GM12864 (cell line): Measurements from ENCODE around the gene TNRC6B.

Experiments used
- DNase-seq: peaks from one replicate; pipeline ENCODE4 v3.0.0-alpha.2; 2011; ENCODE audit warnings: low read depth
- H3K4me3 ChIP-seq: 2 replicates; pipeline ENCODE4 v1.5.1; 2011; ENCODE audit warnings: mild to moderate bottlenecking, low read depth, low read length, control low read depth
- CTCF ChIP-seq: IDR thresholded peaks from 2 replicates; pipeline ENCODE4 v1.5.1; 2011; ENCODE audit warnings: low read depth, mild to moderate bottlenecking, moderate library complexity, low read length, control low read depth, inconsistent platforms; ENCODE audit errors: missing control alignments

The TNRC6B gene

DNA sequence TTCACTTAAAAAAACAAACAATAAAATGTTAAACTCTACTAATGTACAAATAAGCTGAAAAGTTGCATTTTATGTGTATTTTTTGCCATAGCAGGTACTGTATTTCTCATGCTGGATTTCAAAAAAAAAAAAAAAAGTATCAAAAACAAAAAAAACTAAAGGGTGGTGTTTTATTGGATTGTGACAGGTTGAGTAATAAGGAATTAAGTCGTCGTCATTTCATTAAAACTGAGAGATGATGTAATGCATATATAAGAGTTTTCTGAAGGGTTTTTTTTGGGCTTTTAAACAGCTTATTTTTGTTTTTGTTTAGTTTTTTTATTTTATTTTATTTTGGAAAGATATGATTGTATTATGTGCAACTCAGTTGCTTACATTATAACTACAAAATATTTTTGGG lies 157.6 kb downstream of the TNRC6B start:
- H3K4me3 ChIP-seq: no peak overlapping the region
- no peak for TF ChIP-seq CTCF
- no peak for DNase-seq

GRCh38 chr22:40340044-40340443 lies 162.3 kb downstream of the TNRC6B start:
- no peak overlapping the region for H3K4me3 ChIP-seq
- no peak for TF ChIP-seq CTCF
- no peak for DNase-seq

GRCh38 chr22:40341604-40342003 lies 163.9 kb downstream of the TNRC6B start:
- H3K4me3 ChIP-seq: no peak overlapping the region
- TF ChIP-seq CTCF: no peak
- DNase-seq: no peak

- no peak overlapping the region for H3K4me3 ChIP-seq
- no peak for DNase-seq
- TF ChIP-seq CTCF: no peak
Observed at GRCh38 chr22:40342521-40342920, 164.8 kb downstream of the TNRC6B start.

DNA sequence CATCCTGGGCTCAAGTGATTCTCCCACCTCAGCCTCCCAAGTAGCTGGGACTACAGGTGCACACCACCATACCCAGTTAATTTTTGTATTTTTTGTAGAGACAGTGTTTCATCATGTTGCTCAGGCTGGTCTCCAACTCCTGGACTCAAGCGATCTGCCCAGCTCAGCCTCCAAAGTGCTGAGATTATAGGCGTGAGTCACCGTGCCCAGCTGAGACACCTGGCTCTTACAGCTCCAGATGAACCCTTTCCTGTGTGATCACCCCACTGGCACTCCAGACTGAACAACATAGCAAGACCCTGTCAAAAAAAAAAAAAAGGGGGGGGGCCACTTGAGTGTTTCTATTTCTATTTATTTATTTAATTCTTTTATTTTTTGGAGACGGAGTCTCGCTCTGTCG lies 167.5 kb downstream of the TNRC6B start:
- no peak for DNase-seq
- H3K4me3 ChIP-seq: peak overlapping the region; percentile 88
- TF ChIP-seq CTCF: no peak

- H3K4me3 ChIP-seq: peak overlapping the region; percentile 88
- TF ChIP-seq CTCF: no peak
- DNase-seq: no peak
Observed at GRCh38 chr22:40345815-40346184, 168.1 kb downstream of the TNRC6B start.

- H3K4me3 ChIP-seq: peak within 1 kb of the TSS; percentile 88
- no peak for TF ChIP-seq CTCF
- DNase-seq: peak; percentile 55
Observed at GRCh38 chr22:40346185-40347118, 168.7 kb downstream of the TNRC6B start, which contains the start of gene ADSL. Gene ADSL (plus strand): TSS chr22:40346500. CDS start chr22:40346559, 59 bp downstream.
